Activated CD8-positive, alpha-beta T cell treated with anti-CD3 and anti-CD28 coated beads for 36 hours (primary cell): Measurements from ENCODE around the gene UBE3C. TPM values are rescaled to one million over a fixed set of nuclear protein-coding genes. Genes with fewer than 3 reads are reported as not detected.

Source experiments
- ATAC-seq: fragments of 200-7000 bp; cut with Tn5 transposase; one replicate; pipeline ENCODE4 v1.10.0; 2021; ENCODE audit warnings: mild to moderate bottlenecking, moderate library complexity
- CTCF ChIA-PET: fragments of 350-600 bp; sonication (Branson Sonifier 250); formaldehyde crosslinking; loops from one replicate; lab custom pipeline; 2021; ENCODE audit warnings: antibody characterized with exemption; lab: Charles Lee
- POLR2A ChIA-PET: fragments of 350-600 bp; sonication (Branson Sonifier 250); formaldehyde crosslinking; loops from one replicate; lab custom pipeline; 2021; ENCODE audit warnings: antibody characterized with exemption; lab: Charles Lee
- DNase-seq: peaks from one replicate; pipeline ENCODE4 v3.0.0-alpha.2; 2020
- H3K27ac Mint-ChIP-seq: one replicate; pipeline ENCODE4 v1.8.0; 2021; ENCODE audit warnings: mild to moderate bottlenecking, mixed read lengths
- H3K27me3 Mint-ChIP-seq: one replicate; pipeline ENCODE4 v1.8.0; 2021; ENCODE audit warnings: mixed read lengths
- H3K36me3 Mint-ChIP-seq: one replicate; pipeline ENCODE4 v1.8.0; 2021; ENCODE audit warnings: low read depth, mixed read lengths
- H3K4me1 Mint-ChIP-seq: one replicate; pipeline ENCODE4 v1.8.0; 2021; ENCODE audit warnings: low read depth, mixed read lengths
- H3K4me3 Mint-ChIP-seq: one replicate; pipeline ENCODE4 v1.8.0; 2021; ENCODE audit warnings: mild to moderate bottlenecking, moderate library complexity, mixed read lengths
- H3K9me3 Mint-ChIP-seq: one replicate; pipeline ENCODE4 v1.8.0; 2021; ENCODE audit warnings: mixed read lengths
- CTCF ChIP-seq: fragments of 200-600 bp; IDR thresholded peaks from one replicate; pipeline ENCODE4 v1.8.0; 2022; ENCODE audit warnings: antibody characterized with exemption, mild to moderate bottlenecking
- intact Hi-C: fragments of 100-400 bp; cut with micrococcal nuclease; formaldehyde crosslinking; loops from one replicate; pipeline ENCODE4 v1.10.0; 2022
- total RNA-seq, 2 experiments: library from RNA; stranded (reverse); gene quantifications; one replicate each; pipeline ENCODE4 v1.2.3, GENCODE V29; 2021

UBE3C gene
- total RNA-seq, 2 experiments from 2014 or later = 59.0 to 59.6 TPM

DNA sequence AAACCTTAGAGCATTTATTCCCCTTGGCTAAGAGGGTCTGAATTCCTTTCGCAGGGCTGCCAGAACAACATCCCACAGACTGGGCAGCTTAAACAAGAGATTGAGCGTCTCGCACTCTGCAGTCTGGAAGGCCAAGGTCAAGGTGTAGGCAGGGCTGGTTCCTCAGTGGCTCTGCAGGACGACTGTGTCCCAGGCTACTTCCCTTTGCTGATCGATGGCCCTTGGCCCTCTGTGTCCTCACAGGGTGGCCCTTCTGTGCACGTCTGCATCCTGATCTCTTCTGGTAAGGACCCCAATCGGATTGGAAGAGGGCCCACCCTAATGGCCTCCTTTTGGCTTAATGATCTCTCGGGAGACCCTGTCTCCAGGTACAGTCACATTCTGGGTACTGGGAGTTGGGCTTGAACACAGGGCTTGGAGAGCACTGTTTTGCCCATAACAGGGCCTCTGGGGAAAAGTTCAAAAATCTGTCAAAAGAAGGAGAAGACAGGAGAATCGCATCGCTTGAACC is 162.9 kb downstream of the UBE3C start:
- CTCF ChIA-PET = interaction anchor here (1.4 to 3.1 kb wide), 6 partner anchors 15 to 77 kb away, joined by 3 to 21 read pairs (median 4); no protein-coding TSS in a partner anchor
- H3K36me3 Mint-ChIP-seq = no peaks in the 10 kb centered on the region

DNA sequence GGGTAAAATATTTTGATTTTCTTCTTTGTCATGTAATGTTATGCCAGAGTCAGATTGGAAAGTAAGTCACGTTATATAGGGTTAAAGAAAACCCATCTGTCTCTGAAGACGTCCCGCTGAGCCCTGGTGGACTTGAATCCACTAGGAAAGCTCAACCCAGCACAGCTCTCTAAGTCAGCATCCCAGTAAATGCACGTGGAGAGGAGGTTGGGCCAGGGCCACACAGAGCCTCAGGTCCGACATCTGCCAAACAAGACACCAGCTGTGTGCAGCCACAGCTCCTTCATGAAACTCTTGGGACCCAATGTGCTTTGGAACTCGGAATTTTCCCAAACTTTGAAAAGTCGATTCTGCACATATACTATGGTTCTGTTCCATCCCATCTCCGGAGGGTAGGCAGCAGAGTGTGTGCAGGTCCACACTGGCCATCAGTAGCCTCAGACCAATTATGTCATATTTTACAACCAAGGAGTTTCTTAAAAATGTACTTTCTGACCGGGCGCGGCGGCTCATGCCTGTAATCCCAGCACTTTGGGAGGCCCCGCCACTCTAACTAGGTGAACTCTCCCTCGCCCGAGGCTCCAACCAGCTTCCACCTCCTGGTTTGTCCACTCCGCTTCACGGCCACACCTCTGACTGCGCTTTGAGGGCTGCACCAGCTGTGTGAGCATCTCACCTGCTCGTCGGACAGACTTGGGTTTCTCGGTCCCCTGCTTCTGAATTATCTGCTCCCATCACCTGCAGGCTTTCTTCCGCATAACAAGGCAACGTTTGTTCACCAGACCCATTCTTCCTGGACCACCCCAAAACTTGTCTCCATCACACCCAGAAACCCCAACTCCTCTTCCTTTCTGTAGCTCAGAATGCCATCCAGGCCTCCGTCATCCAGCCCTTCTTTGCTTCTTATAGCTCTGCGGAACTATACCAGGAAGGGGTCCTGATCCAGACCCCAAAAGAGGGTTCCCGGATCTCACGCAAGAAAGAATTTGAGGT is 168.4 kb downstream of the UBE3C start:
- CTCF ChIA-PET = interaction anchor here (1.3 to 1.4 kb wide), 2 partner anchors 31 to 57 kb away, joined by 3 read pairs; no protein-coding TSS in a partner anchor
- no peak for TF ChIP-seq CTCF
- H3K9me3 Mint-ChIP-seq = no peaks in the 10 kb centered on the region
- DNase-seq = no peak
- H3K36me3 Mint-ChIP-seq = no peaks in the 10 kb centered on the region
- intact Hi-C loops = no loop called here
- peaks cover 20% of the 10 kb centered on the region for H3K4me1 Mint-ChIP-seq
- no peaks in the 10 kb centered on the region for H3K27me3 Mint-ChIP-seq
- POLR2A ChIA-PET = interaction anchor here (0.8 to 1.6 kb wide), 3 partner anchors 29 to 72 kb away, joined by 3 to 5 read pairs (median 3); partner anchors contain the start of gene DNAJB6
- H3K27ac Mint-ChIP-seq = peak overlapping the region; percentile 69
- H3K4me3 Mint-ChIP-seq = no peak overlapping the region
- no peak for ATAC-seq

More for the DNA sequence above, 162.9 kb downstream of the UBE3C start:
- peak overlapping the region; percentile 60 for H3K4me3 Mint-ChIP-seq
- DNase-seq (no peak), ATAC-seq (no peak)
- no peaks in the 10 kb centered on the region for H3K9me3 Mint-ChIP-seq
- TF ChIP-seq CTCF = no peak
- intact Hi-C loops = loop anchor here (5.0 kb wide), 1 partner anchor 36 kb away; the partner anchor contains the start of gene DNAJB6
- H3K4me1 Mint-ChIP-seq = peaks cover 40% of the 10 kb centered on the region
- H3K27me3 Mint-ChIP-seq = peaks cover 5% of the 10 kb centered on the region
- POLR2A ChIA-PET = interaction anchor here (0.7 to 2.7 kb wide), 4 partner anchors 16 to 36 kb away, joined by 3 to 22 read pairs (median 4); partner anchors contain the start of gene DNAJB6
- H3K27ac Mint-ChIP-seq = peak overlapping the region; percentile 93

GRCh38 chr7:157309988-157310668 is 171.4 kb downstream of the UBE3C start:
- no peaks in the 10 kb centered on the region for H3K9me3 Mint-ChIP-seq
- CTCF ChIA-PET = no interaction called here
- POLR2A ChIA-PET = no interaction called here
- H3K4me3 Mint-ChIP-seq = no peak overlapping the region
- intact Hi-C loops = no loop called here
- H3K36me3 Mint-ChIP-seq = no peaks in the 10 kb centered on the region
- H3K4me1 Mint-ChIP-seq = peaks cover 9% of the 10 kb centered on the region
- DNase-seq (no peak), ATAC-seq (no peak)
- TF ChIP-seq CTCF = no peak
- H3K27me3 Mint-ChIP-seq = no peaks in the 10 kb centered on the region
- no peak overlapping the region for H3K27ac Mint-ChIP-seq

GRCh38 chr7:157310676-157311185 is 172.0 kb downstream of the UBE3C start:
- intact Hi-C loops = no loop called here
- Mint-ChIP-seq H3K27me3 (no peaks in the 10 kb centered on the region), H3K4me3 (no peak overlapping the region), H3K36me3 (no peaks in the 10 kb centered on the region), H3K9me3 (no peaks in the 10 kb centered on the region), H3K4me1 (peaks cover 7% of the 10 kb centered on the region), H3K27ac (peak overlapping the region; percentile 2)
- no peak for TF ChIP-seq CTCF
- ChIA-PET POLR2A (no interaction called here), CTCF (no interaction called here)
- no peak for DNase-seq
- no peak for ATAC-seq
